K562 (cell line): Measurements from ENCODE around the gene P4HTM. TPM values are rescaled to one million over a fixed set of nuclear protein-coding genes. Genes with fewer than 3 reads are reported as not detected.

Source experiments
- ATAC-seq: fragments of 200-7000 bp; cut with Tn5 transposase; 3 replicates; pipeline ENCODE4 v1.9.1; 2020; ENCODE audit warnings: moderate library complexity
- BruUV-seq: library from RNA; stranded (reverse); fragments of 400-500 nt; replicated peaks from 2 replicates; lab custom pipeline; 2021; lab: Mats Ljungman, UMichigan
- CTCF ChIA-PET: fragments of 300-600 bp; formaldehyde crosslinking; extraction: SDS; loops from one replicate; lab custom pipeline; 2021; ENCODE audit warnings: low intra/inter-chr PET ratio; lab: Yijun Ruan, JAX
- POLR2A ChIA-PET: fragments of 300-600, 350-650 bp; sonication (Branson Sonifier 250); formaldehyde crosslinking; extraction: SDS; loops from one replicate; lab custom pipeline; 2021; ENCODE audit warnings: antibody characterized with exemption, inconsistent platforms; lab: Yijun Ruan, JAX
- DNase-seq, 4 experiments: peaks; one replicate each; pipeline versions ENCODE4 v3.0.0 to v3.0.0-alpha.2; 2011 to 2018; ENCODE audit warnings: low spot score in 3 of 4, mixed read lengths in 3 of 4; ENCODE audit errors: extremely low read depth in 1 of 4
- FAIRE-seq: peaks from 2 replicates; lab custom pipeline; 2011; peaks lifted over from hg19 to GRCh38; lab: Jason Lieb, UNC
- H2AFZ ChIP-seq: 2 replicates; pipeline ENCODE4 v1.6.0; 2011; ENCODE audit warnings: low read depth, low read length, control low read depth, inconsistent platforms
- H3K27ac ChIP-seq: fragments of 200-600 bp; 3 replicates; pipeline ENCODE4 v1.8.0; 2011; ENCODE audit warnings: low read depth, mild to moderate bottlenecking, control low read depth, inconsistent platforms, low read length, moderate library complexity, mixed read lengths; ENCODE audit errors: extremely low read depth
- H3K27me3 ChIP-seq, 2 experiments: fragments of 300-600 bp in 1 of 2; 2 replicates in 1 of 2; 3 replicates in 1 of 2; pipeline versions ENCODE4 v1.6.0 to v1.8.0; 2011; ENCODE audit warnings: inconsistent platforms in 2 of 2, low read length in 2 of 2, mild to moderate bottlenecking in 1 of 2, mixed read lengths in 1 of 2, moderate library complexity in 1 of 2; ENCODE audit not compliant: control insufficient read depth in 2 of 2, insufficient read depth in 2 of 2
- H3K36me3 ChIP-seq: fragments of 300-600 bp; 3 replicates; pipeline ENCODE4 v1.8.0; 2011; ENCODE audit warnings: mild to moderate bottlenecking, low read length, inconsistent platforms; ENCODE audit not compliant: control insufficient read depth, insufficient read depth
- H3K4me1 ChIP-seq, 2 experiments: fragments of 200-600 bp in 1 of 2; replicated peaks in 1 of 2; 2 replicates in 1 of 2; 3 replicates in 1 of 2; pipeline versions ENCODE4 v1.5.1 to v1.8.0; 2011; ENCODE audit warnings: inconsistent platforms in 2 of 2, low read length in 2 of 2, mild to moderate bottlenecking in 1 of 2, mixed read lengths in 1 of 2, moderate library complexity in 1 of 2; ENCODE audit not compliant: control insufficient read depth in 2 of 2, insufficient read depth in 2 of 2
- H3K4me2 ChIP-seq: 2 replicates; pipeline ENCODE4 v1.6.1; 2011; ENCODE audit warnings: low read length, control low read depth, inconsistent platforms, mixed read lengths; ENCODE audit not compliant: insufficient read depth
- H3K4me3 ChIP-seq: fragments of 200-600 bp; sonication (generic), shearing (Covaris generic); 2 replicates; pipeline ENCODE4 v1.5.1; 2016; ENCODE audit warnings: control low read depth, inconsistent platforms
- H3K79me2 ChIP-seq: fragments of 200-600 bp; 3 replicates; pipeline ENCODE4 v1.8.0; 2011; ENCODE audit warnings: low read length, inconsistent platforms; ENCODE audit not compliant: control insufficient read depth, insufficient read depth
- H3K9ac ChIP-seq, 2 experiments: 2 replicates each; pipeline versions ENCODE4 v1.6.0 to v1.6.1; 2011; ENCODE audit warnings: low read depth in 2 of 2, low read length in 2 of 2, control low read depth in 1 of 2, inconsistent platforms in 1 of 2, mild to moderate bottlenecking in 1 of 2, mixed read lengths in 1 of 2; ENCODE audit not compliant: insufficient read depth in 1 of 2
- H3K9me1 ChIP-seq: one replicate; pipeline ENCODE4 v1.6.0; 2011; ENCODE audit warnings: inconsistent platforms, mild to moderate bottlenecking, low read length, moderate library complexity; ENCODE audit not compliant: control insufficient read depth, insufficient read depth
- H3K9me3 ChIP-seq: replicated peaks from 2 replicates; pipeline ENCODE4 v1.5.1; 2011; ENCODE audit warnings: low read depth, low read length, inconsistent platforms; ENCODE audit not compliant: control insufficient read depth, insufficient read depth
- H4K20me1 ChIP-seq: replicated peaks from 2 replicates; pipeline ENCODE4 v1.6.1; 2011; ENCODE audit warnings: low read length, inconsistent platforms, mixed read lengths; ENCODE audit not compliant: control insufficient read depth, insufficient read depth
- NFATC3 ChIP-seq: fragments of 450-650 bp; IDR thresholded peaks from 2 replicates; pipeline ENCODE4 v1.6.1; 2017; ENCODE audit warnings: mild to moderate bottlenecking
- WGBS: fragments of 100-300 bp; shearing (Covaris generic); methylation state at CpG from one replicate; pipeline ENCODE4 v1.1.6; 2016; ENCODE audit warnings: low coverage, mixed read lengths; ENCODE audit not compliant: insufficient coverage; ENCODE audit errors: missing lambda C conversion rate; 5-methylcytosine and 5-hydroxymethylcytosine counted together
- in situ Hi-C: fragments of 300-500 bp; cut with MboI; formaldehyde crosslinking; loops from 4 replicates; pipeline ENCODE4 v1.15.0; 2018; ENCODE audit warnings: inconsistent platforms, mixed read lengths
- intact Hi-C: fragments of 100-400 bp; cut with micrococcal nuclease; formaldehyde crosslinking; loops from 2 replicates; pipeline ENCODE4 v1.14.2; 2022
- polyA plus RNA-seq, 8 experiments: library from polyadenylated mRNA; depleted of rRNA in 4 of 8; stranded (reverse) in 5 of 8; unstranded in 3 of 8; fragments of >200 nt; fragmentation: Nextera tagmentation in 2 of 8; fragmentation: Illumina TruSeq in 1 of 8; extraction: Ambion mirVana in 2 of 8; extraction: Trizol in 1 of 8; gene quantifications; 2 replicates each; pipeline versions ENCODE4 v1.2.1 to v1.2.3, GENCODE V29; 2011 to 2014; ENCODE audit warnings: inconsistent platforms in 1 of 8, missing spikeins in 1 of 8
- total RNA-seq, 7 experiments: library from RNA; depleted of rRNA in 6 of 7; stranded (reverse); fragments of >200 nt in 6 of 7; fragmentation: Illumina TruSeq in 2 of 7; extraction: Trizol in 2 of 7; gene quantifications; 2 replicates each; pipeline versions ENCODE4 v1.2.1 to v1.2.3, GENCODE V29; 2011 to 2021; ENCODE audit warnings: low replicate concordance in 1 of 7
- TF ChIP-seq, protein P1 (sequence below): fragments of 450-650 bp; IDR thresholded peaks from 2 replicates; pipeline ENCODE4 v1.6.1; 2016; ENCODE audit warnings: borderline replicate concordance

The P4HTM gene
- total and polyA plus RNA-seq, 9 of the 15 experiments (the other 6 are each of a cell fraction or from before 2014, with no cell fraction given) = 0.09 to 0.66 (median 0.25) TPM; not detected in 2

DNA sequence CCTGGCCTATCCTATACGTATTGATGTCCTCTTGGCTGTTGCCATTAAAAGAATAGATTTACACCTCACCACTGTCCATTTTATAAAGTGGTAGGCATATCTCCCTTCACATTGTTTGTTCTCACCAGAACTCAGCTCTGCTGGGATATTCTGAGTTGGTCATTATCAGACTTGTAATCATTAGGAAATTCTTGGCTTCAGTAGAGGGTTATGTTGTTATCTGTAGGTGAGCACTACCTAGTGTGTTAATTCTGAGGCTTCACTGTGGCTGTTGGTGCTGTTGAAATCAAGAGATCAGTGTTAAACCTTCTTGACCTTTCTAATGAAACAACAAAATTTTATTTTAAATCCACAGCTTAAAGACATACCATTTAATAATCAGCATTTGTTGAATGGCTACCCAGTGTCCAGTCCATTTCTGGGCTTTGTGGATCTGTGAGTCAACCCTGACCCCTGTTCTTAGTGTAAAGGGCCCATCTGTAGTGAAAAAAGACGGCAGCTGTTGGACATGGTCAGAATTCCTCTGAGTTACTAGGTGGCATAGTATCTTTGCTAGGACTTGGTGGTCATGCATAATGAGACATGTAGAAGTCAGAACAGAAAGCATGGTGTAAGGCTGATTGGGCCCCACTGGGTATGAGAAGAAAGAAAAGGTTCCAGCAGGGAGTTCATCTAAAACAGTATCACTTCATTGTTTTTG lies 32.9 kb upstream of the P4HTM start:
- H2AFZ ChIP-seq = no peak overlapping the region
- H3K4me3 ChIP-seq = no peak overlapping the region
- H3K9me1 ChIP-seq = no peaks in the 10 kb centered on the region
- 93% methylated on average over 2 of the region's 2 CpGs for WGBS
- peaks cover 40% of the 10 kb centered on the region for H3K79me2 ChIP-seq
- H3K27ac ChIP-seq = no peak overlapping the region
- no peaks in the 10 kb centered on the region for H3K4me1 ChIP-seq
- ATAC-seq = no peak
- no peaks in the 10 kb centered on the region for H3K27me3 ChIP-seq
- no peaks in the 10 kb centered on the region for H3K9me3 ChIP-seq
- BruUV-seq = no TSS peak
- TF ChIP-seq NFATC3 = no peak
- TF ChIP-seq, all 486 proteins: peak for 0
- POLR2A ChIA-PET = interaction anchor here (0.8 kb wide), 1 partner anchor 30 kb away, joined by 3 read pairs; no protein-coding TSS in a partner anchor
- Histone ChIP-seq H3K9ac (no peak overlapping the region), H4K20me1 (peaks cover 8% of the 10 kb centered on the region; the same call in 1 of the 2 replicates), H3K36me3 (peaks cover 57% of the 10 kb centered on the region), H3K4me2 (no peak overlapping the region)
- intact Hi-C loops (no loop called here), in situ Hi-C loops (no loop called here)
- DNase-seq (no peak), FAIRE-seq (no peak)
- CTCF ChIA-PET = no interaction called here

DNA sequence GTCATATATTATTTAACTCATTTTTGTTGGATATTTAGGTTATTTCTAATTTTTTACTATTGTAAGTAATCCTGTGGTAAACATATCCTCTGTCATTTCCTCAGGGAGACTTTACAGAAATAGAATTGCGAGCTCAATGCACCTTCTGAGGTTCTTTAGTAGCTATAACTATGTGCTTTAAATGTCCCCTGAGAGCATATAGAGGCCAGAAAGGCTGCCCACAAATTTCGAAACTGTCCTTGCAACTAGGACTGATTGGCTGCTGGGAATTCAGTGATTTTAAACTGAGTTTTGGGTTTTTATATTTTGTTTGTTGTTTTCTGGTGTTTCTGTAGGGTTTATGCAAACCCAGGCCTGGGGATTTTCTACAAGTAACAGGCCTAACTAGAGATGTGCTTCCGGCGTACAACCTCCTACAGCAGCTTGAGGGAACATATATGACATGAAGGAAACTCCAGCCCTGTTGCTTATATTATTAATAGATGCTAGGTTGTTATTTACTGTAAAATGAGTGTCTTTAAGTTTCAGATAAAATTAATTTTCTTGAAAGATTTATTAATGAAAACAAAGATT lies 29.1 kb upstream of the P4HTM start:
- H4K20me1 ChIP-seq = peaks cover 8% of the 10 kb centered on the region; the same call in 1 of the 2 replicates
- CTCF ChIA-PET = no interaction called here
- H3K4me2 ChIP-seq = no peak overlapping the region
- H3K9ac ChIP-seq = no peak overlapping the region
- intact Hi-C loops = no loop called here
- FAIRE-seq (no peak), ATAC-seq (no peak), DNase-seq (no peak)
- H3K79me2 ChIP-seq = peaks cover 17% of the 10 kb centered on the region
- no peak overlapping the region for H3K27ac ChIP-seq
- WGBS = 95% methylated on average over 4 of the region's 4 CpGs
- H3K4me3 ChIP-seq = no peak overlapping the region
- H2AFZ ChIP-seq = no peak overlapping the region
- peaks cover 60% of the 10 kb centered on the region for H3K36me3 ChIP-seq
- no peaks in the 10 kb centered on the region for H3K4me1 ChIP-seq
- H3K9me1 ChIP-seq = no peaks in the 10 kb centered on the region
- no peaks in the 10 kb centered on the region for H3K27me3 ChIP-seq
- in situ Hi-C loops = no loop called here
- H3K9me3 ChIP-seq = no peaks in the 10 kb centered on the region
- POLR2A ChIA-PET = interaction anchor here (1.1 to 1.2 kb wide), 2 partner anchors 9 to 13 kb away, joined by 3 to 4 read pairs; no protein-coding TSS in a partner anchor
- no TSS peak for BruUV-seq
- TF ChIP-seq, protein P1, sequence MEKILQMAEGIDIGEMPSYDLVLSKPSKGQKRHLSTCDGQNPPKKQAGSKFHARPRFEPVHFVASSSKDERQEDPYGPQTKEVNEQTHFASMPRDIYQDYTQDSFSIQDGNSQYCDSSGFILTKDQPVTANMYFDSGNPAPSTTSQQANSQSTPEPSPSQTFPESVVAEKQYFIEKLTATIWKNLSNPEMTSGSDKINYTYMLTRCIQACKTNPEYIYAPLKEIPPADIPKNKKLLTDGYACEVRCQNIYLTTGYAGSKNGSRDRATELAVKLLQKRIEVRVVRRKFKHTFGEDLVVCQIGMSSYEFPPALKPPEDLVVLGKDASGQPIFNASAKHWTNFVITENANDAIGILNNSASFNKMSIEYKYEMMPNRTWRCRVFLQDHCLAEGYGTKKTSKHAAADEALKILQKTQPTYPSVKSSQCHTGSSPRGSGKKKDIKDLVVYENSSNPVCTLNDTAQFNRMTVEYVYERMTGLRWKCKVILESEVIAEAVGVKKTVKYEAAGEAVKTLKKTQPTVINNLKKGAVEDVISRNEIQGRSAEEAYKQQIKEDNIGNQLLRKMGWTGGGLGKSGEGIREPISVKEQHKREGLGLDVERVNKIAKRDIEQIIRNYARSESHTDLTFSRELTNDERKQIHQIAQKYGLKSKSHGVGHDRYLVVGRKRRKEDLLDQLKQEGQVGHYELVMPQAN = no peak
